ENCODE results near the gene SLC6A4. TPM values are rescaled to one million over a fixed set of nuclear protein-coding genes. Genes with fewer than 3 reads are reported as not detected.

Gene SLC6A4
- polyA plus RNA-seq, 3 donors: not detected

DNA sequence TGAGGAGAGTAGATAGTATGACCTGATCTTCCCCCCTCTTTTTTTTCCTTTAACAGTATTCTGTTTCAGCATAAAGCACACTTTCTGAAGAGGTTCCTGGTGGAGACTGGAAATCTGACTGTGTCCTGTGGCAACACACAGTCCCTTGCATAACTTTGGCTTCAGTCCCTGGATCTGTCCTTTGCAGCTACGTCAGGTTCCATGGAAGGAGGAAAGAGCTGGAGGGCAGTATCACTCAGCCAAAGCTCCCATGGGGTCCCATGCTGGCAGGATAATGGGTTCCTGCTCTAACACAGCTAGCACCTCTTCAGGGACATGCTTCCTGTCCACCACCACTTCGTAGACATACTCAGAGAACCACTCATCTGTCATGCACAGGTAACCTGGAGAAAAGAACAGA, 13.3 kb upstream of the SLC6A4 start:
- H3K4me3 Mint-ChIP-seq: no peak overlapping the region
- Histone ChIP-seq H3K27ac (ENCODE audit: low read depth in 1 of 2, low read length in 2 of 2) (no peak overlapping the region), H4K20me1 (ENCODE audit: insufficient read depth, low read length) (no peaks in the 10 kb centered on the region), H3K9ac (ENCODE audit: insufficient read depth, low read length, poor library complexity, severe bottlenecking) (no peak overlapping the region), H2AFZ (ENCODE audit: insufficient read depth, low read depth, low read length, poor library complexity, severe bottlenecking) (no peak overlapping the region), H3K27me3 (ENCODE audit: control insufficient read depth in 2 of 2, insufficient read depth in 2 of 2, low read length in 2 of 2) (no peaks in the 10 kb centered on the region), H3K4me1 (ENCODE audit: control insufficient read depth in 1 of 2, insufficient read depth in 2 of 2, low read length in 2 of 2) (no peaks in the 10 kb centered on the region), H3K79me2 (ENCODE audit: insufficient read depth, low read length) (no peaks in the 10 kb centered on the region), H3K36me3 (replicated peaks in 1 of 2; ENCODE audit: control insufficient read depth in 1 of 2, insufficient read depth in 2 of 2, low read length in 2 of 2) (peaks cover 30 to 66% of the 10 kb centered on the region in 2 donors), H3K4me3 (replicated peaks in 1 of 3; ENCODE audit: low read depth in 2 of 3, low read length in 3 of 3) (no peak overlapping the region), H3K4me2 (replicated peaks; ENCODE audit: extremely low read depth, low read length, poor library complexity, severe bottlenecking) (no peak overlapping the region), H3K9me3 (replicated peaks in 1 of 2; ENCODE audit: control insufficient read depth in 1 of 2, insufficient read depth in 1 of 2, low read length in 2 of 2) (no peaks in the 10 kb centered on the region)
- H3K4me1 Mint-ChIP-seq: no peaks in the 10 kb centered on the region
- peak overlapping the region in 1 of 7 donors; percentile 64 for H3K27ac Mint-ChIP-seq
- no peaks in the 10 kb centered on the region for H3K9me3 Mint-ChIP-seq
- intact Hi-C loops (cut with micrococcal nuclease): loop anchor here in 1 of 2 donors (10.0 kb wide), 1 partner anchor 64 kb away; no protein-coding TSS in a partner anchor
- DNase-seq: no peak
- TF ChIP-seq, protein P1, sequence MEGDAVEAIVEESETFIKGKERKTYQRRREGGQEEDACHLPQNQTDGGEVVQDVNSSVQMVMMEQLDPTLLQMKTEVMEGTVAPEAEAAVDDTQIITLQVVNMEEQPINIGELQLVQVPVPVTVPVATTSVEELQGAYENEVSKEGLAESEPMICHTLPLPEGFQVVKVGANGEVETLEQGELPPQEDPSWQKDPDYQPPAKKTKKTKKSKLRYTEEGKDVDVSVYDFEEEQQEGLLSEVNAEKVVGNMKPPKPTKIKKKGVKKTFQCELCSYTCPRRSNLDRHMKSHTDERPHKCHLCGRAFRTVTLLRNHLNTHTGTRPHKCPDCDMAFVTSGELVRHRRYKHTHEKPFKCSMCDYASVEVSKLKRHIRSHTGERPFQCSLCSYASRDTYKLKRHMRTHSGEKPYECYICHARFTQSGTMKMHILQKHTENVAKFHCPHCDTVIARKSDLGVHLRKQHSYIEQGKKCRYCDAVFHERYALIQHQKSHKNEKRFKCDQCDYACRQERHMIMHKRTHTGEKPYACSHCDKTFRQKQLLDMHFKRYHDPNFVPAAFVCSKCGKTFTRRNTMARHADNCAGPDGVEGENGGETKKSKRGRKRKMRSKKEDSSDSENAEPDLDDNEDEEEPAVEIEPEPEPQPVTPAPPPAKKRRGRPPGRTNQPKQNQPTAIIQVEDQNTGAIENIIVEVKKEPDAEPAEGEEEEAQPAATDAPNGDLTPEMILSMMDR (IDR thresholded peaks at IDR 0.05): no peak
- H3K27me3 Mint-ChIP-seq (ENCODE audit: low read depth in 3 of 3): no peaks in the 10 kb centered on the region
- WGBS (ENCODE audit: insufficient coverage): 100% methylated on average over 1 of the region's 2 CpGs
- H3K36me3 Mint-ChIP-seq: peaks cover 58 to 70% of the 10 kb centered on the region in 2 donors

DNA sequence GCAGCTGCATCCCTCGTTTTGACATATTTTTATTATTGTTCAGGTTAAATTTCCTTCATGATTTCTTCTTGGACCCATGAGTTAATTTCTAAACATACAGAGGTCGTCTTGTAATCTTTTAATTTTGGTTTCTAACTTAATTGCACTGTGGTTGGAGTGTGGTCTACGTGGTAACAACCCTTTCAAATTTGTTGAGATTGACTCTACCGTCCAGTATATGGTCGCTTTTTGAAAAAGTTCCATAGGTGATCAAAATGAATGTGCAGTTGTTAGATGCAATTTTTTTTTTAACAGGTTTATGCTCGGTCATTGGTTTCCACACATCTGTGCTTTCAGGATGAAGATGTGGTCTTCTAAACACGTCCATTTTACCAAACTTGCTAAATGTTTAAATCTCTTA, 11.0 kb upstream of the SLC6A4 start:
- H3K9me3 Mint-ChIP-seq: no peaks in the 10 kb centered on the region
- 96% methylated on average over 4 of the region's 7 CpGs for WGBS (ENCODE audit: insufficient coverage)
- H3K27me3 ChIP-seq (ENCODE audit: control insufficient read depth in 2 of 2, insufficient read depth in 2 of 2, low read length in 2 of 2): no peaks in the 10 kb centered on the region

More for the DNA sequence above, 11.0 kb upstream of the SLC6A4 start:
- Mint-ChIP-seq H3K4me1 (no peaks in the 10 kb centered on the region), H3K27me3 (ENCODE audit: low read depth in 3 of 3) (peaks cover 0 to 3% (median 2%) of the 10 kb centered on the region in 3 donors), H3K4me3 (no peak overlapping the region), H3K27ac (no peak overlapping the region), H3K36me3 (peaks cover 44 to 53% of the 10 kb centered on the region in 2 donors)
- Histone ChIP-seq H3K9me3 (replicated peaks in 1 of 2; ENCODE audit: control insufficient read depth in 1 of 2, insufficient read depth in 1 of 2, low read length in 2 of 2) (no peaks in the 10 kb centered on the region), H3K79me2 (ENCODE audit: insufficient read depth, low read length) (no peaks in the 10 kb centered on the region), H4K20me1 (ENCODE audit: insufficient read depth, low read length) (no peaks in the 10 kb centered on the region), H3K4me2 (replicated peaks; ENCODE audit: extremely low read depth, low read length, poor library complexity, severe bottlenecking) (no peak overlapping the region), H3K4me3 (replicated peaks in 1 of 3; ENCODE audit: low read depth in 2 of 3, low read length in 3 of 3) (no peak overlapping the region), H3K36me3 (replicated peaks in 1 of 2; ENCODE audit: control insufficient read depth in 1 of 2, insufficient read depth in 2 of 2, low read length in 2 of 2) (peaks cover 27 to 47% of the 10 kb centered on the region in 2 donors), H3K4me1 (ENCODE audit: control insufficient read depth in 1 of 2, insufficient read depth in 2 of 2, low read length in 2 of 2) (no peaks in the 10 kb centered on the region), H3K9ac (ENCODE audit: insufficient read depth, low read length, poor library complexity, severe bottlenecking) (no peak overlapping the region), H3K27ac (ENCODE audit: low read depth in 1 of 2, low read length in 2 of 2) (no peak overlapping the region), H2AFZ (ENCODE audit: insufficient read depth, low read depth, low read length, poor library complexity, severe bottlenecking) (no peak overlapping the region)
- intact Hi-C loops (cut with micrococcal nuclease): loop anchor here in 1 of 2 donors (10.0 kb wide), 1 partner anchor 62 kb away; no protein-coding TSS in a partner anchor
- no peak for DNase-seq
- TF ChIP-seq, protein P1 (IDR thresholded peaks at IDR 0.05): no peak

Data from CD14-positive monocyte (primary cell).